Measurements from ENCODE around the gene RANGRF. TPM values are rescaled to one million over a fixed set of nuclear protein-coding genes. Genes with fewer than 3 reads are reported as not detected.

Gene RANGRF
- total RNA-seq, 2 donors from 2014 or later, result 59.2 to 73.8 TPM

DNA sequence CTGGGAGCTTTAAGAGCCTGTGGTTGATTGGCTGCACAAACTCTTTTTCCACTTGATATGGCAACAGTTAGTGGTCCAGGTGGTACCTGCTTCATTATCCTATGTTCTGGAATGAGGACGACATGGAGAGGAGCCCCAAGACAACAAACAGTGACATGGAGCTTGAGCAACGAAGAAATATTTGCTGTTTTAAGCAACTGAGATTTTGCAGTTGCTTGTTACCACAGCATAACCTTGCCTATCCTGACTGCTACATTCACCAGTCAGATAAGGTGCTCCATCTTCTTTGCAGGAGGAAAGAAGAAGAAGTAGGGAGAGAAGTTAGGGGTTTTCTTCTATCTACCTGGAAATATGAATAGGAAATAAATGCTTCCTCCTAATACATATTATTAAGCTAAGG is 43.7 kb downstream of the RANGRF start:
- ATAC-seq (replicated peaks in 1 of 2) (no peak), DNase-seq (no peak)
- Mint-ChIP-seq H3K27me3 (ENCODE audit: low read depth) (peaks cover 29% of the 10 kb centered on the region), H3K36me3 (ENCODE audit: insufficient read depth in 2 of 2) (peaks cover 0 to 2% of the 10 kb centered on the region in 2 donors), H3K4me3 (no peak overlapping the region), H3K27ac (no peak overlapping the region), H3K4me1 (ENCODE audit: low read depth) (no peaks in the 10 kb centered on the region), H3K9me3 (no peaks in the 10 kb centered on the region)

DNA sequence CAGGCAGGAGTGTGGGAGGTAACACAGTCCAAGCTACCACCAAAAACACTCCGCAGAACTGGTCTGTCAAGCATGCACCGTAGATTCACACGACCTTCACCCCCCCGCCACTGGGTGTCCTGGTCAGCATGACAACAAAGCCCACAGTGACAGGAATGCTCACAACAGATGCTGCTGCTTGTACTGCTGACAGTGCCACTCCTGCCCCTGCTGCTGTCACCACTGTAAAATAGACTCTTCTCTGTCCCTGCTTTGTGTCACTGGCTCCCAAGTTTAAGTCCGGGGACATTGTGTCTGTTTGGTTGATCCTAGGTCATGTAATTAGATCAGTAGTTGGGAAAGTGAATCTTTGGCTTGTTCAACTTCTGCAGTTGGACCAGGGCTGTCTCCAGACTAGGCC is 44.2 kb downstream of the RANGRF start:
- H3K27ac Mint-ChIP-seq, result no peak overlapping the region
- H3K4me1 Mint-ChIP-seq (ENCODE audit: low read depth), result peaks cover 1% of the 10 kb centered on the region
- no peak for ATAC-seq (replicated peaks in 1 of 2)
- DNase-seq, result no peak
- peaks cover 0 to 2% of the 10 kb centered on the region in 2 donors for H3K36me3 Mint-ChIP-seq (ENCODE audit: insufficient read depth in 2 of 2)
- H3K27me3 Mint-ChIP-seq (ENCODE audit: low read depth), result peaks cover 23% of the 10 kb centered on the region
- H3K4me3 Mint-ChIP-seq, result no peak overlapping the region
- H3K9me3 Mint-ChIP-seq, result no peaks in the 10 kb centered on the region

DNA sequence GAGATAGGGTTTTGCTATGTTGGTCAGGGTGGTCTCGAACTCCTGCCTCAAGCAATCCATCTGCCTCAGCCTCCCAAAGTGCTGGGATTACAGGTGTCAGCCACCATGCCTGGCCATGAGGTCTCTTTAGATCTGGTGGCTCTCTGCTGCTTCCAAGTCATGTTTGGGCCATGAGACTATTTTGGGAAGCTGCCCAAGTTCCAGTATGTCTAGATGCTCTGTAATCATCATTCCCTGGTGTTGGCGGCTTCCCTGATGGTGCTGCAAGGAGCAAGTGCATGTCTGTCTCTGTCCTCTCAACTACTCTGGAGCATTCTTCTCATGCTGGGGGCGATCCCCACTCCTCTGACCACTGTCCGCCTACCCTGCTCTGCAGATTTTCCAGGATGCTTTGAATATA is 44.8 kb downstream of the RANGRF start:
- DNase-seq, result no peak
- Mint-ChIP-seq H3K4me3 (no peak overlapping the region), H3K27ac (no peak overlapping the region), H3K9me3 (no peaks in the 10 kb centered on the region), H3K27me3 (ENCODE audit: low read depth) (peaks cover 18% of the 10 kb centered on the region), H3K36me3 (ENCODE audit: insufficient read depth in 2 of 2) (no peaks in the 10 kb centered on the region), H3K4me1 (ENCODE audit: low read depth) (peaks cover 7% of the 10 kb centered on the region)
- ATAC-seq (replicated peaks in 1 of 2), result no peak

DNA sequence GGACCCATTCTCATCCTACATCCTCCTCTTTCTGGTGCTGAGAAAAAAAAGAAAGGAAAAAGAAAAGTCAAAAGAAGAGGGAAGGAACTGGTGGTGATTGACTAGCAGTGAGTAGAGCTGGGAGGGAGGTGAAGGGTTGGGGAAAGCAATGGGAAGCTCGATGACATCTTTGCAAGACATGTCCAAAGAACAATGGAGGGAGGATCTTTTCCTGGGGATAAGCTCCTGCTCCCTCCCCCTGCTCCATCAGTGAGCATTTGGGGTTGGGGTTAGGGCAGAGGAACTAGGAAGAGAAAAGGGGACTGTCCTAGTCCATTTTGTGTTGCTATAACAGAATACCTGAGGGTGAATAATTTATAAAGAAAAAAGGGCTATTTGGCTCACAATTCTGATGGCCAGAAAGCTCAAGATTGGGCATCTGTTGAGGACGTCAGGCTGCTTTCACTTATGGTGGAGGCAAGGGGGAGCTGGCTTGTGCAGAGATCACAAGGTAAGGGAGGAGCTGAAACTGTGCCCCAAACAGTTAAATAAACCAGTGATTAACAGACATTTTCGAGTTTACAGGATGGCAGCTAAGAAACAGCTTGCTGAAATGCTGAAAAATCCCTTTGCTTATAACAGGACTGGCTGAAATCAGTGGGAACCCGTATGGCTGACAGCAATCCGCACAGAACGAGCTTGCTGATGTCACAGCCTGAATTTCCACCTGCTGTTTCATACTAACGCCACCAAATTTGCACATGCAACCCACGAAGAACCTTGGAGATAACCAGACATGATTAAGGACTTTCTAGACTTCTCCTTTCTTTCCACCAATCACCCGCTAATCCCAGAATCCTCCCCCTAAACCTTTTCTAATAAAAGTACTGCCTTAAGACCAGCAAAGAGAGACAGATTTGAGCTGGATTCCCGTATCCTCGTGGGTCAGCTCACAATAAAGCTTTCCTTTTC is 49.6 kb downstream of the RANGRF start:
- Mint-ChIP-seq H3K27me3 (ENCODE audit: low read depth) (no peaks in the 10 kb centered on the region), H3K9me3 (no peaks in the 10 kb centered on the region), H3K4me1 (ENCODE audit: low read depth) (peaks cover 11% of the 10 kb centered on the region), H3K27ac (no peak overlapping the region), H3K36me3 (ENCODE audit: insufficient read depth in 2 of 2) (no peaks in the 10 kb centered on the region), H3K4me3 (peak overlapping the region; percentile 37 to 41)
- ATAC-seq (replicated peaks in 1 of 2), result peak in 1 of 2 donors; percentile 38
- DNase-seq, result no peak

DNA sequence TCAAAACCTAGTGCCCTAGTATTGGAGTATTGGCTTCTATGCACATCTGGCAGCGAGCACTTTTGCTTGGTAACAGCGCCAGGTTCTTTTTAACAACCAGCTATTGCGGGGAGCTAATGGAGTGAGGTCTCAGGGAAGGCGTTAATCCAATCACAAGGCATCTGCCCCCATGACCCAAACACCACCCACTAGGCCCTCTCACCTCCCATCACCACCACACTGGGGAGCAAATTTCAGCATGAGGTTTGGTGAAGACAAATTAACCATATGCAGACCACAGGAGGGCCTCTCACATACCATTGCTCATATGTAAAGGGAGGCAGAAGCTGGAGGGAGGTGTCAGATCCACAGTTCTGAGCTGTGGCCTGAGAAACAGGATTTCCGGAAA is 50.3 kb downstream of the RANGRF start:
- H3K4me1 Mint-ChIP-seq (ENCODE audit: low read depth), result peaks cover 11% of the 10 kb centered on the region
- no peaks in the 10 kb centered on the region for H3K9me3 Mint-ChIP-seq
- H3K27me3 Mint-ChIP-seq (ENCODE audit: low read depth), result no peaks in the 10 kb centered on the region
- DNase-seq (no peak), ATAC-seq (replicated peaks in 1 of 2) (peak in 1 of 2 donors; percentile 34)
- no peaks in the 10 kb centered on the region for H3K36me3 Mint-ChIP-seq (ENCODE audit: insufficient read depth in 2 of 2)
- no peak overlapping the region for H3K27ac Mint-ChIP-seq
- peak overlapping the region in 1 of 2 donors; percentile 41 for H3K4me3 Mint-ChIP-seq

DNA sequence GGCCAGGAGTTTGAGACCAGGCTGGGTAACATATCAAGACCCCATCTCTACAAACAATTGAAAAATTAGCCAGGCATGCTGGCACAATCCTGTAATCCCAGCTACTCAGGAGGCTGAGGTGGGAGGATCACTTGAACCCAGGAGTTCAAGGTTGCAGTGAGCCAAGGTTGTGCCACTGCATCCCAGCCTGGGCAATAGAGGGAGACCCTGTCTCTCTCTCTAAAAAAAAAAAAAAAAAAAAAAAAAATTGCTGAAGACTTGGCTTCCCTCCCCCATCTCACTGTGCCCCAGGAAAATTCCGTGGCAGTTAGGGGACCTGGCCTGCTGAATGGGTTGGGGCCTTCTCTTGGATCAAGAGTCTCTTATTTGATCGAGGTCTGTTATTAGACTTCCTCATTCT is 51.1 kb downstream of the RANGRF start, which contains the start of gene ODF4:
ODF4 (plus strand) TSS at position 301 of the 400 bp plus-strand sequence. CDS start 212 bp downstream, outside the sequence.
- ATAC-seq (replicated peaks in 1 of 2), result no peak
- Mint-ChIP-seq H3K9me3 (no peaks in the 10 kb centered on the region), H3K27me3 (ENCODE audit: low read depth) (no peaks in the 10 kb centered on the region), H3K4me3 (peak within 1 kb of the TSS in 1 of 2 donors; percentile 41), H3K4me1 (ENCODE audit: low read depth) (peaks cover 12% of the 10 kb centered on the region), H3K36me3 (ENCODE audit: insufficient read depth in 2 of 2) (no peaks in the 10 kb centered on the region), H3K27ac (no peak within 1 kb of the TSS)
- DNase-seq, result no peak

Other genes with a start within 250 kb of the RANGRF start
- gene ALOX15B, start 249.6 kb upstream of the RANGRF start, total RNA-seq, result under 1 TPM; 0.14 TPM
- gene ALOX12B, start 201.0 kb upstream of the RANGRF start, total RNA-seq, result 1 to 10 TPM; 1.3 to 4.1 TPM
- gene ALOXE3, start 170.2 kb upstream of the RANGRF start, total RNA-seq, result not detected
- 1 to 10 TPM; 1.5 to 4.3 TPM for gene HES7, start 164.6 kb upstream of the RANGRF start, total RNA-seq
- gene PER1, start 136.3 kb upstream of the RANGRF start, total RNA-seq, result 10 to 100 TPM; 58.2 to 78.5 TPM
- gene VAMP2, start 125.7 kb upstream of the RANGRF start, total RNA-seq, result 10 to 100 TPM; 71.3 to 73.6 TPM
- 10 to 100 TPM; 45.1 to 50.8 TPM for gene TMEM107, start 112.3 kb upstream of the RANGRF start, total RNA-seq
- gene BORCS6, start 98.5 kb upstream of the RANGRF start, total RNA-seq, result 1 to 10 TPM; 9.6 TPM
- 100 to 1,000 TPM; 146 to 167 TPM for gene AURKB, start 78.1 kb upstream of the RANGRF start, total RNA-seq
- 10 to 100 TPM; 48.2 to 62.9 TPM for gene CTC1, start 40.6 kb upstream of the RANGRF start, total RNA-seq
- gene PFAS, start 39.4 kb upstream of the RANGRF start, total RNA-seq, result 10 to 100 TPM; 59.9 to 72.2 TPM
- gene SLC25A35, start 6.7 kb downstream of the RANGRF start, total RNA-seq, result 1 to 10 TPM; 5.3 to 6.1 TPM
- gene ARHGEF15, start 21.6 kb downstream of the RANGRF start, total RNA-seq, result not detected
- not detected for gene ODF4, start 51.2 kb downstream of the RANGRF start, total RNA-seq
- gene RPL26, start 94.5 kb downstream of the RANGRF start, total RNA-seq, result 1,000 to 10,000 TPM; 3,459 to 3,692 TPM
- gene RNF222, start 109.2 kb downstream of the RANGRF start, total RNA-seq, result under 1 TPM; 0.07 to 0.19 TPM
- 10 to 100 TPM; 65.1 to 74.2 TPM for gene NDEL1, start 147.2 kb downstream of the RANGRF start, total RNA-seq

Measured in activated T-cell treated with anti-CD3 and anti-CD28 coated beads, Interleukin-2, amount 50 U/mL, for 72 hours (primary cell).